Ishikawa (cell line): Measurements from ENCODE around the gene RAMP2.

ENCODE experiments used
- CEBPB ChIP-seq: IDR thresholded peaks from 2 replicates; pipeline ENCODE4 v1.6.1; 2012
- CREB1 ChIP-seq: IDR thresholded peaks from 2 replicates; pipeline ENCODE4 v1.6.1; 2012; ENCODE audit warnings: low read depth
- EGR1 ChIP-seq: IDR thresholded peaks from 2 replicates; pipeline ENCODE4 v1.6.1; 2012
- EP300 ChIP-seq: IDR thresholded peaks from 2 replicates; pipeline ENCODE4 v1.6.1; 2012; ENCODE audit warnings: borderline replicate concordance
- FOXM1 ChIP-seq: IDR thresholded peaks from 2 replicates; pipeline ENCODE4 v1.6.1; 2012; ENCODE audit warnings: low read depth, borderline replicate concordance
- MAX ChIP-seq: IDR thresholded peaks from 2 replicates; pipeline ENCODE4 v1.6.1; 2012
- NFIC ChIP-seq: IDR thresholded peaks from 2 replicates; pipeline ENCODE4 v1.6.1; 2012
- RAD21 ChIP-seq: IDR thresholded peaks from 2 replicates; pipeline ENCODE4 v1.6.1; 2012; ENCODE audit warnings: low read depth
- REST ChIP-seq: IDR thresholded peaks from 2 replicates; pipeline ENCODE4 v1.6.1; 2012; ENCODE audit warnings: low read depth, mild to moderate bottlenecking
- TAF1 ChIP-seq: IDR thresholded peaks from 2 replicates; pipeline ENCODE4 v1.6.1; 2012; ENCODE audit warnings: low read depth, mild to moderate bottlenecking
- TCF12 ChIP-seq: IDR thresholded peaks from 2 replicates; pipeline ENCODE4 v1.6.1; 2012; ENCODE audit warnings: low read depth
- TEAD4 ChIP-seq: IDR thresholded peaks from 2 replicates; pipeline ENCODE4 v1.6.1; 2012
- USF1 ChIP-seq: IDR thresholded peaks from 2 replicates; pipeline ENCODE4 v1.6.1; 2012
- YY1 ChIP-seq: IDR thresholded peaks from 2 replicates; pipeline ENCODE4 v1.6.1; 2012; ENCODE audit warnings: low read depth
- ZBTB7A ChIP-seq: IDR thresholded peaks from 2 replicates; pipeline ENCODE4 v1.6.1; 2012; ENCODE audit warnings: low read depth

RAMP2 gene

GRCh38 chr17:42780851-42781638, 20.0 kb downstream of the RAMP2 start:
- TF ChIP-seq USF1, result no peak
- no peak for TF ChIP-seq CEBPB
- no peak for TF ChIP-seq TAF1
- TF ChIP-seq RAD21, result no peak
- TF ChIP-seq REST, result no peak
- no peak for TF ChIP-seq EGR1
- TF ChIP-seq TCF12, result no peak
- no peak for TF ChIP-seq MAX
- TF ChIP-seq ZBTB7A, result no peak

- no peak for TF ChIP-seq TCF12
- TF ChIP-seq USF1, result no peak
- no peak for TF ChIP-seq TAF1
- TF ChIP-seq NFIC, result no peak
- TF ChIP-seq REST, result no peak
- TF ChIP-seq CEBPB, result no peak
- TF ChIP-seq RAD21, result no peak
- TF ChIP-seq TEAD4, result no peak
- TF ChIP-seq EGR1, result no peak
- TF ChIP-seq CREB1, result no peak
- TF ChIP-seq MAX, result no peak
These were observed 20.7 kb downstream of the RAMP2 start for GRCh38 chr17:42781639-42782165.

- TF ChIP-seq FOXM1 (no peak), EGR1 (no peak), CEBPB (no peak), MAX (no peak), TAF1 (no peak), TEAD4 (no peak), NFIC (no peak), YY1 (no peak), ZBTB7A (no peak), EP300 (no peak), CREB1 (no peak), USF1 (no peak), TCF12 (no peak), REST (no peak), RAD21 (no peak)
These were observed 21.4 kb downstream of the RAMP2 start for GRCh38 chr17:42782166-42783061.
